GM18951 (cell line): ENCODE measurements around the gene LYVE1.

Experiments
- POLR2A ChIP-seq: IDR thresholded peaks from 4 replicates; pipeline ENCODE4 v1.6.1; 2011; ENCODE audit warnings: mild to moderate bottlenecking; ENCODE audit not compliant: insufficient read length, insufficient read depth; ENCODE audit errors: extremely low read depth
- in situ Hi-C: fragments of 300-500 bp; cut with MboI; formaldehyde crosslinking; loops from one replicate; pipeline ENCODE4 v1.12.0; 2022; ENCODE audit warnings: low sequenced_read_pairs, mixed read lengths, inconsistent platforms; ENCODE audit not compliant: unreplicated experiment

LYVE1 gene

GRCh38 chr11:10539339-10539738, 29.1 kb downstream of the LYVE1 start:
- no peak for TF ChIP-seq POLR2A
- in situ Hi-C loops, result no loop called here

DNA sequence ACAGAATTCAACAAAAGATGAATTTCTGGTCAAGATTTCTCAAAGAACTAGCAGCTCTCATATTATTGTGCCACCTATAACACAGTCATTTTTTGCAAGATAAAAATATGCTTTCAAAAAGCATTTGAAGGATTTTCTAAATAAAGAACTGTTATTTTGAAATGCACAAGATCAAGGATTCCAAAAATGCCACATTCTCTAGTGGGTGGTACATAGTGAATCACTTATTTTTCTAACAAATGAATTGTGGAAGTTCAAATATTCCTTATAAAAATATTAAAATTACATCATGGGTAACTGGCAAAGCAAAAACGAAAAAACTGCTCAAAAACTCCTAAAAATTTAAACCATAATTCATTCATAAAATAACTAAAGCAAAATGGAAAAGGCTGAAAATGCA, 29.5 kb downstream of the LYVE1 start:
- no peak for TF ChIP-seq POLR2A

DNA sequence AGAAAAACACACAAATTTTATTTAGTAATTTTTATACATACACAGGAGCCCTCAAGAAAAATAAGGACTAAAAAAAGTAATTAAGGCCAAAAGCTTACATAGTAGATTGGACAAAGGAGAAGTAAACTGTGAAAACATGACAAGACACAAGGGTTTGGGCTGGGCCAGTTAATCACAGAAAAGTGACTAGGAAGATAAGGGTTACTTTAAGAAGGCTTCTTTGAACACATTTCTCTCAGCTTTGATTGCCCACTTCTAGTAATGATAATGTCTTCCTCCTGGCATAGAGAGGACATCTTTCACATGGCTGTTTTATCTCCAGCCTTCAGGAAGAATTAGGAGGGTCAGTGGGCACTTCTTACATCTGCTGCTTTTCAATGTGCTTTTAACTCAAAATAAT, 30.9 kb downstream of the LYVE1 start:
- in situ Hi-C loops, result no loop called here
- no peak for TF ChIP-seq POLR2A

More for the DNA sequence above, 29.5 kb downstream of the LYVE1 start:
- in situ Hi-C loops, result no loop called here

DNA sequence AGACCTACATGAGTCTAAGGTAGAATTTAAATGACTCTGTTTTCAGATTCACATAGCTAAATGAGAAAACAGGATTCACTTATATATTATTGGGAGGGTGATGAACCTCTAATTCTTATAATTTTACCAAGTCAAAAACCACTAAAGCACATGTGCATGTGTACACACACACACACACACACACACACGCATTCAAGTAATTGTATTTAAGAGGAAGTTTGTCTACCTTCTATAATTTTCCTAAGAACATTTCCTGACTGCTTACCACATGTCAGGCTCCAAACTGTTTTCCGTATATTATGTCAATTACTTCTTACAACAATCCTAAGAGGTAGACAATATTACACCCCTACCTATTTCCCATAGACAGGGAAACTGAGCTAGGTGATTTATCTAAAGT, 34.1 kb downstream of the LYVE1 start:
- in situ Hi-C loops, result no loop called here
- TF ChIP-seq POLR2A, result no peak

- in situ Hi-C loops, result no loop called here
- no peak for TF ChIP-seq POLR2A
These were observed 35.1 kb downstream of the LYVE1 start for GRCh38 chr11:10533323-10533722.

DNA sequence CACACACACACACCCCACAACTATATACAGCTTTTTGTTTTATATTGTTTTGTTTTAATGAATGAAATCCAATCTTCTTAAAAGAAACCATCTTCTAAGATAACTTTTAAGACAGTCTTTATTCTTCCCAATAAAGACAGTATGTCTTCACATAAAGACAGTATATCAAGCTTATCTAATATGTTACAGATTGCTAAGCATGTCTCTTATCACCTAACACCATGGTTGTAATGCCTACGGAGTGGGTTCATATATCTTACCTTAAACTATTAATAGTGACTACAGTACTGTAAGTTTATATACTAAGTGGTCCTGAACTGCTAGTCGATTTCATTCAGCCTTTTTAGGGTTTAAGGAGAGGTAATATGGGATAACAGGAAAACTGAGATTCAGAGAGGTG, 35.9 kb downstream of the LYVE1 start:
- no peak for TF ChIP-seq POLR2A
- in situ Hi-C loops, result no loop called here

- in situ Hi-C loops, result no loop called here
- no peak for TF ChIP-seq POLR2A
These were observed 39.2 kb downstream of the LYVE1 start for GRCh38 chr11:10529279-10529678.

DNA sequence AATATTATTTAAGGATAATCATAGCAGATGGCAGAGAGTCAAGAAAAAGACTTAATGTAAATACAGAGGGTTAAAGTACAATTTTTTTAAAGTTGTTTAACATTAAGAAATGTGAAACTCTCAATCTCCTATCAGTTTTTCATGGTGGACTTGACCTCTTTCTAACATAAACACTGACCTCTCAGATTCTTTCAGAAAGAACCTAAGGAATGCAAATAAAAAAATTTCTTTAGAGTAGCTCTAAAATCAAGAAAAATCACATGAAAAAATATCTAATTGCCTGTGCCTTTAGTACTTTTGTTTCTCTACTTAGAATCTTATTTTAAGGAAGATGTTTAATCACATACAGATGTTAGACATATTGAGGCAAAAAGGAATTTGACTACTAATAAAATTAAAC, 40.3 kb downstream of the LYVE1 start:
- in situ Hi-C loops, result no loop called here

GRCh38 chr11:10526974-10527918, 41.2 kb downstream of the LYVE1 start:
- no peak for TF ChIP-seq POLR2A
- in situ Hi-C loops, result no loop called here

More for the DNA sequence above, 40.3 kb downstream of the LYVE1 start:
- TF ChIP-seq POLR2A, result no peak

GRCh38 chr11:10524471-10524870, 44.0 kb downstream of the LYVE1 start:
- no peak for TF ChIP-seq POLR2A
- in situ Hi-C loops, result no loop called here

DNA sequence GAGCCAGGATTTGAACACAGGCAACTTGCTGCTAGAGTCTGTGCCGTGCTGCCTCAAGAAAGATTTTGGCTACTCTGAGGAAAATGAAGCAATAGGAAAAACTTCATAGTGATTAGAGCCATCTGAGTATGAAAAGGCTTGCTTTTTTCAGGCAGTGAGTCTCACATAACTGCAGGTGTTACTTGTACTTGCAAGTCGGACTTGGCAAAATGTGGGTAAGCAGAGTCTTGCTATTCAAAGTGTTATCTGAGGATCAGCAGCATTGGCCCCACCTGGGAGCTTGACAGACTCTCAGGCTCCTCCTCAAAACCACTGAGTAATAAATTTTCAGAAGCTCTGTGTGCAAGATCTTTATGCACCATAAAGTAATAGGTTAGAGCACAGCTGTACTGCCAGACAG, 45.5 kb downstream of the LYVE1 start:
- TF ChIP-seq POLR2A, result no peak
- in situ Hi-C loops, result no loop called here

DNA sequence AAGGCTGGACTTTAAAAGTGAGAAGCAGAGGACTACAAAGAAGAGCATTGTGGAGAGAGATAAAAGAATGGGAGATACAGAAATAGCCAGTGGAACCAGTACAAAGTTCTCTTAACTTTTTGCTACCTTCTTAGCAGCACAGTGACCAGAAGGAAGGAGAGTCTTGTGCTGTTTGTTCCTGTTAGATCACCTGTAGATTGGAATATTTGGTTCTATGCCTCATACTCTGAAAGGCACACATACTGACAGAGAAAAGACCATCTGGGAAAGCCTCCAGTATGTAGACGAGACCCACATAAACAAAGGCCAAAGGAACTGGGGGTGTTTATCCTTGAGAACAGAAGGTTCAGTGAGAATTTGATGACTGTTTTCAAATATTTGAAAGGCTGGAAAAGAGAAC, 46.2 kb downstream of the LYVE1 start:
- in situ Hi-C loops, result no loop called here
- no peak for TF ChIP-seq POLR2A

- TF ChIP-seq POLR2A, result no peak
- in situ Hi-C loops, result no loop called here
These were observed 47.9 kb downstream of the LYVE1 start for GRCh38 chr11:10520562-10520961.

DNA sequence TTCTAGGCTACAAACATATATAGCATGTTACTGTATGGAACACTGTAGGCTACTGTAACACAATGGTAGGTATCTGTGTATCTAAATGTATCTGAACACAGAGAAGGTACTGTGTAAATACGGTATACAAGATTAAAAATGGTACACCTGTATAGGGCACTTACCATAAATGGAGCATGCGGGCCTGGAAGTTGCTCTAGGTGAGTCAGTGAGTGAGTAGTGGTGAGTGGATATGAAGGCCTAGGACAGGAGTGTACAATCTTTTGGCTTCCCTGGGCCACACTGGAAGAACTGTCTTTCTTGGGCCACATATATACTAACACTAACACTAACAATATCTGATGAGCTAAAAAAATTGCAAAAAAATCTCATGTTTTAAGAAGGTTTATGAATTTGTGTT, 48.8 kb downstream of the LYVE1 start:
- in situ Hi-C loops, result no loop called here

More for the DNA sequence above, 48.8 kb downstream of the LYVE1 start:
- TF ChIP-seq POLR2A, result no peak
